ENCODE measurements around the gene CXCL12.

The CXCL12 gene

GRCh38 chr10:44355630-44356029, 29.3 kb downstream of the CXCL12 start:
- H3K4me3 ChIP-seq (ENCODE audit: low read depth, low read length): no peak overlapping the region
- TF ChIP-seq CTCF (IDR thresholded peaks at IDR 0.05; ENCODE audit: low read depth, low read length, missing control alignments): no peak
- no peak for DNase-seq (ENCODE audit: low read depth)

GRCh38 chr10:44354771-44355170, 30.1 kb downstream of the CXCL12 start:
- TF ChIP-seq CTCF (IDR thresholded peaks at IDR 0.05; ENCODE audit: low read depth, low read length, missing control alignments): no peak
- H3K4me3 ChIP-seq (ENCODE audit: low read depth, low read length): no peak overlapping the region
- no peak for DNase-seq (ENCODE audit: low read depth)

DNA sequence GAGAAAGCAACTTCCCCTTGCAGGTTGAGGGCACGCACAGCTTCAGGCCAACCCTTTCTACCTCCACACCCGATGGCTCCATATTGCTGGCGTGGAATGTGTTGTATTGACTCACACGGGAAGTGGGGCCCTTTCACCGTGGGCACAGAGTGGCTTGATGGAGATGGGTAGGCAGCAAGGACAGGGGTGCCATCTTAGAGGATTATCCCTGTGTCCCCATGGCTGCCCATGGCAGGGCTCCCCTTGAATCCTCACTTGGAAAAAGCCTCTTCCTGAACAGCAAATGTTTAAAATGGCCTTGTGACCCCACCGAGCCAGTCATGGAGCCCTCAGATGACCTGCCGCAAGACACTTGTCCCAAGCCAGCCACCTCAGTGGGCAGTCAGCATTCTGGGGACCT, 31.2 kb downstream of the CXCL12 start:
- no peak for DNase-seq (ENCODE audit: low read depth)
- H3K4me3 ChIP-seq (ENCODE audit: low read depth, low read length): no peak overlapping the region
- TF ChIP-seq CTCF (IDR thresholded peaks at IDR 0.05; ENCODE audit: low read depth, low read length, missing control alignments): no peak

- no peak for TF ChIP-seq CTCF (IDR thresholded peaks at IDR 0.05; ENCODE audit: low read depth, low read length, missing control alignments)
- no peak for DNase-seq (ENCODE audit: low read depth)
- no peak overlapping the region for H3K4me3 ChIP-seq (ENCODE audit: low read depth, low read length)
These were observed 31.8 kb downstream of the CXCL12 start for GRCh38 chr10:44353128-44353390.

DNA sequence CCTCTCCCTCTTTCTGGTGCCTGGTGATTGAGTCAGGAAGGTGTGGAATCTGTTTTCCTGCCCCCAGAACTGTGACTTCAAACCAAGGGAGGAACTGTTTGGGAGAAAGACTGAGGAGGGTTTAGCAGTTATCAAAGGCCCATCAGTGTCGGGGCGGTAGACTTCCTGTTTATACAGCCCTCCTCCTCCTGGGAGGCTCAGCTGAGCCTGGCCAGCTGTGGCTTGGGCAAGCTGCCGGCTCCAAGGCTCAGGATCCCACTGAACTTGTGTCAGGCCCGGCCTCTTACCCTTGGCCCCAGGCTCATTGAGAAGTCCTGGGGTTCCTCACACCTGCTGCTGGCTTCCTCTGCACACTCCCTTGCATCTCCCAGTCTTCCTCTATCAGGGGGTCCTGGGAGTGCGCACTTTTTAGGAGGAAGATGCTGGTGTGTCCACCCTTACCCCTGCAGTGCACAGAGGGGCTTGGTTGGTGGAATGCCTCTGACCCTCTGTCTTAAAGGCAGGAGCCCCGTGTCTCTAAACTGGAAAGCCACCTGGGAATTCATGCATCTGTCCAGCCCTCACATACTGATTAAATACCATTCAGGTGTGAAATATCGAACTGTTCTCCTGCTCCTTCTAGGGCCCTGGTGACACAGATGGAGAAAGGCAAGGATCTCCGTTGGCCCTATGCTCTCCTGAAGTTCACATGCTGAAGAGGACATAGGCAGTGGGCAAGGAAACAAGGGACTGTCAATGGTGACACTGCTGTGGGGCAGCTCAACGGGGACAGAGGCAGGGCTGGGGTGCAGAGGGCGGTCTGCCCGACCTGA, 32.4 kb downstream of the CXCL12 start:
- TF ChIP-seq CTCF (IDR thresholded peaks at IDR 0.05; ENCODE audit: low read depth, low read length, missing control alignments): no peak
- DNase-seq (ENCODE audit: low read depth): no peak
- H3K4me3 ChIP-seq (ENCODE audit: low read depth, low read length): no peak overlapping the region

GRCh38 chr10:44348496-44348895, 36.4 kb downstream of the CXCL12 start:
- TF ChIP-seq CTCF (IDR thresholded peaks at IDR 0.05; ENCODE audit: low read depth, low read length, missing control alignments): no peak
- DNase-seq (ENCODE audit: low read depth): no peak
- no peak overlapping the region for H3K4me3 ChIP-seq (ENCODE audit: low read depth, low read length)
